PC-9 (cell line): ENCODE measurements around the gene TMTC2. TPM values are rescaled to one million over a fixed set of nuclear protein-coding genes. Genes with fewer than 3 reads are reported as not detected.

Source experiments
- BruUV-seq: library from RNA; stranded (reverse); fragments of 400-500 nt; replicated peaks from 2 replicates; lab custom pipeline; 2021; lab: Mats Ljungman, UMichigan
- CTCF ChIA-PET: fragments of 300-600 bp; sonication (Branson Sonifier 250); formaldehyde crosslinking; loops from one replicate; lab custom pipeline; 2022; ENCODE audit warnings: antibody characterized with exemption; lab: Charles Lee
- POLR2A ChIA-PET: fragments of 300-600 bp; sonication (Branson Sonifier 250); formaldehyde crosslinking; loops from one replicate; lab custom pipeline; 2022; ENCODE audit warnings: antibody characterized with exemption; ENCODE audit not compliant: unreplicated experiment; lab: Charles Lee
- DNase-seq, 2 experiments: peaks; one replicate each; pipeline versions ENCODE4 v3.0.0 to v3.0.0-alpha.2; 2015 to 2022; ENCODE audit warnings: mixed read lengths in 1 of 2
- H2AFZ ChIP-seq: fragments of 200-600 bp; sonication (generic); 2 replicates; pipeline ENCODE4 v1.8.1; 2017; ENCODE audit warnings: antibody characterized with exemption
- H3F3A ChIP-seq: fragments of 200-600 bp; sonication (generic); 2 replicates; pipeline ENCODE4 v1.8.1; 2017; ENCODE audit warnings: antibody characterized with exemption, mild to moderate bottlenecking, low read depth; ENCODE audit not compliant: insufficient read depth
- H3K27ac ChIP-seq: fragments of 200-600 bp; sonication (generic); 2 replicates; pipeline ENCODE4 v1.6.1; 2016; ENCODE audit warnings: mixed run types
- H3K27me3 ChIP-seq: fragments of 200-600 bp; sonication (generic); 2 replicates; pipeline ENCODE4 v1.6.1; 2016; ENCODE audit warnings: low read depth, mixed run types; ENCODE audit not compliant: insufficient read depth
- H3K36me3 ChIP-seq: fragments of 200-600 bp; sonication (generic); 2 replicates; pipeline ENCODE4 v1.6.1; 2016; ENCODE audit warnings: low read depth, mixed run types
- H3K4me1 ChIP-seq: fragments of 200-600 bp; sonication (generic); replicated peaks from 2 replicates; pipeline ENCODE4 v1.6.1; 2016; ENCODE audit warnings: mixed run types; ENCODE audit not compliant: insufficient read depth
- H3K4me2 ChIP-seq: fragments of 200-600 bp; sonication (generic); 2 replicates; pipeline ENCODE4 v1.6.1; 2017; ENCODE audit warnings: mixed run types
- H3K4me3 ChIP-seq: fragments of 200-600 bp; sonication (generic); 2 replicates; pipeline ENCODE4 v1.6.1; 2016; ENCODE audit warnings: mixed run types
- H3K79me2 ChIP-seq: fragments of 200-600 bp; sonication (generic); 2 replicates; pipeline ENCODE4 v1.6.1; 2017; ENCODE audit warnings: low read depth, mixed run types
- H3K9me2 ChIP-seq: fragments of 200-600 bp; sonication (generic); 2 replicates; pipeline ENCODE4 v1.8.1; 2017; ENCODE audit warnings: mild to moderate bottlenecking; ENCODE audit not compliant: insufficient read depth
- H3K9me3 ChIP-seq: fragments of 200-600 bp; sonication (generic); 2 replicates; pipeline ENCODE4 v1.8.1; 2016; ENCODE audit warnings: low read depth; ENCODE audit not compliant: insufficient read depth
- H4K20me1 ChIP-seq: fragments of 200-600 bp; sonication (generic); 2 replicates; pipeline ENCODE4 v1.8.1; 2017; ENCODE audit not compliant: insufficient read depth
- EZH2 ChIP-seq: fragments of 200-600 bp; sonication (generic); IDR thresholded peaks from 2 replicates; pipeline ENCODE4 v1.8.0; 2017; ENCODE audit warnings: antibody characterized with exemption, low read depth
- intact Hi-C: fragments of 100-400 bp; cut with micrococcal nuclease; formaldehyde crosslinking; loops from one replicate; pipeline ENCODE4 v1.10.0; 2022; ENCODE audit not compliant: unreplicated experiment
- total RNA-seq: library from RNA; stranded (reverse); gene quantifications from 2 replicates; pipeline ENCODE4 v1.2.3, GENCODE V29; 2021
- TF ChIP-seq, protein P1 (sequence below): fragments of 200-600 bp; sonication (generic); conservative IDR thresholded peaks from 2 replicates; pipeline ENCODE4 v1.6.1; 2017; ENCODE audit warnings: mixed run types, antibody characterized with exemption, mild to moderate bottlenecking, moderate library complexity

Gene TMTC2
- total RNA-seq, 1 experiment from 2014 or later, result 8.6 TPM

- no peak for TF ChIP-seq EZH2
- TF ChIP-seq, protein P1, sequence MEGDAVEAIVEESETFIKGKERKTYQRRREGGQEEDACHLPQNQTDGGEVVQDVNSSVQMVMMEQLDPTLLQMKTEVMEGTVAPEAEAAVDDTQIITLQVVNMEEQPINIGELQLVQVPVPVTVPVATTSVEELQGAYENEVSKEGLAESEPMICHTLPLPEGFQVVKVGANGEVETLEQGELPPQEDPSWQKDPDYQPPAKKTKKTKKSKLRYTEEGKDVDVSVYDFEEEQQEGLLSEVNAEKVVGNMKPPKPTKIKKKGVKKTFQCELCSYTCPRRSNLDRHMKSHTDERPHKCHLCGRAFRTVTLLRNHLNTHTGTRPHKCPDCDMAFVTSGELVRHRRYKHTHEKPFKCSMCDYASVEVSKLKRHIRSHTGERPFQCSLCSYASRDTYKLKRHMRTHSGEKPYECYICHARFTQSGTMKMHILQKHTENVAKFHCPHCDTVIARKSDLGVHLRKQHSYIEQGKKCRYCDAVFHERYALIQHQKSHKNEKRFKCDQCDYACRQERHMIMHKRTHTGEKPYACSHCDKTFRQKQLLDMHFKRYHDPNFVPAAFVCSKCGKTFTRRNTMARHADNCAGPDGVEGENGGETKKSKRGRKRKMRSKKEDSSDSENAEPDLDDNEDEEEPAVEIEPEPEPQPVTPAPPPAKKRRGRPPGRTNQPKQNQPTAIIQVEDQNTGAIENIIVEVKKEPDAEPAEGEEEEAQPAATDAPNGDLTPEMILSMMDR, result no peak
- H2AFZ ChIP-seq, result no peak overlapping the region
- no peak overlapping the region for H3K27ac ChIP-seq
- no peaks in the 10 kb centered on the region for H3F3A ChIP-seq
- CTCF ChIA-PET, result no interaction called here
- no peaks in the 10 kb centered on the region for H3K79me2 ChIP-seq
- no TSS peak for BruUV-seq
- H3K9me2 ChIP-seq, result no peaks in the 10 kb centered on the region
- POLR2A ChIA-PET, result interaction anchor here (0.7 kb wide), 1 partner anchor 8 kb away, joined by 9 read pairs; no protein-coding TSS in a partner anchor
- intact Hi-C loops, result no loop called here
- H4K20me1 ChIP-seq, result no peaks in the 10 kb centered on the region
- H3K4me2 ChIP-seq, result no peak overlapping the region
- no peaks in the 10 kb centered on the region for H3K36me3 ChIP-seq
- H3K27me3 ChIP-seq, result no peaks in the 10 kb centered on the region
- H3K4me1 ChIP-seq, result no peaks in the 10 kb centered on the region
- no peak overlapping the region for H3K4me3 ChIP-seq
- no peaks in the 10 kb centered on the region for H3K9me3 ChIP-seq
- DNase-seq, result no peak
These were observed 277.7 kb downstream of the TMTC2 start for GRCh38 chr12:82964446-82964845.

DNA sequence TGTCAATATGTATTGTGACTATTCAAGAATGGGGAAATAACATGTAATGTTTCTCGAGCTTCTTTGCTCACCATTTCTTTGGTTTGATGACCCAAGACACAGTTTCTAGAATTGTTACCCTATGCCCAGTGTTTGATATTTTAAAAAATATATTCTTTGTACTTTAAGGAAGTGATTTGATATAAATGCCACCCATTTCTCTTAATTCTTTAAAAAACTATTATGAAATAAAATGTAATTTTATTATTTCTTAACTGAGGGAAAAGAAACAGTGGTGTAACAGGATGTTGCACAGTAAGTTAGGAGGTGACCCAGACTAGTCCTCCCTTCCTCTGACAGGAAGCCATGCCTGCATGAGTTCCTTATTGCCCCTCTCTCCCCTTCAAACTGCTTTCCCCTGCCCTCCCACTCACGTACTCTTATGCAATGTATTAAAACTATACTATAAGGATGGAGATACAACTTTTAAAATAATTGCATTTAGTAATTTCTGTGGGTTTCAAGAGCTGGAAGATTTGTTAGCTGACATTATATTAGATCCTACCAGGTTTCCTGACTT, 279.4 kb downstream of the TMTC2 start:
- ChIA-PET CTCF (no interaction called here), POLR2A (no interaction called here)
- Histone ChIP-seq H3K4me1 (no peaks in the 10 kb centered on the region), H3K36me3 (no peaks in the 10 kb centered on the region), H4K20me1 (no peaks in the 10 kb centered on the region), H3K4me2 (no peak overlapping the region), H3K79me2 (no peaks in the 10 kb centered on the region), H3K9me2 (no peaks in the 10 kb centered on the region), H3K27ac (no peak overlapping the region), H2AFZ (no peak overlapping the region), H3K27me3 (no peaks in the 10 kb centered on the region), H3K9me3 (no peaks in the 10 kb centered on the region), H3F3A (no peaks in the 10 kb centered on the region), H3K4me3 (no peak overlapping the region)
- DNase-seq, result no peak
- intact Hi-C loops, result no loop called here
- TF ChIP-seq EZH2, result no peak
- TF ChIP-seq, protein P1, result no peak
- no TSS peak for BruUV-seq

DNA sequence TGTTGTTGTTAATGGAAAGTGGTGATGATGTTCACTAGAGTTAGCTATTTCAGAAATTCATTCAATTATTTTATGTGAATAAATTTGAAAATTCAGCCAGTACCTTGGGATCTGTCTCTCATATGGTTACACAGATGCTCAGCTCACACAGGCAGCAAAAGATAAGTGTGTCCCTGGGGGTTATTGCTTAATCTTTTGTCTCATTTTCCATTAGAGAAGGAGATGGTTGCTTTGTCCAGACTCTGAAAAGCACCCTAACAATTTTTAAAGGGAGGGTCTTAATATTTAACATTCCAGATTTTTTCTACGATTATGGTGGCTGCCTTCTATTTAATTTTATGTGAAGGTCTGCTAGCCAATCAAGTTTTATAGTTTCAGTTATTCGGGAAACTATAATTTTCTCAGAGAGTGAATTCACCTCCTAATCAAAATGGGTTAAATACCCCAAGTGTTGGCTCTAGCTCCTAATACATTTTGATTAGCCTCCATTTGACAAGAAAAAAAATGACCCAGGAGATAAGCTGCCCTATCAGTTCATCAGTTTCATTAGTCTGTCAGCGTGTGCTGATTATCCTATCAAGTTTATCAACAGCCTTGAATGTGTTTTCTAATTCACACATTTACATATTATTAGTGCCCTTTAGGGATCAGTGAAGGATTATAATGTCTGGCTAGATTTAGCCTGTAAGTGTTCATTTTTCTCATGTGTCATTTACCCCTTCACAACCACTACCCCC, 282.1 kb downstream of the TMTC2 start:
- Histone ChIP-seq H3K27ac (no peak overlapping the region), H2AFZ (no peak overlapping the region), H4K20me1 (no peaks in the 10 kb centered on the region), H3K9me2 (no peaks in the 10 kb centered on the region), H3F3A (no peaks in the 10 kb centered on the region), H3K79me2 (no peaks in the 10 kb centered on the region), H3K36me3 (no peaks in the 10 kb centered on the region), H3K27me3 (no peaks in the 10 kb centered on the region), H3K4me1 (no peaks in the 10 kb centered on the region), H3K9me3 (no peaks in the 10 kb centered on the region), H3K4me3 (no peak overlapping the region), H3K4me2 (no peak overlapping the region)
- BruUV-seq, result no TSS peak
- intact Hi-C loops, result no loop called here
- CTCF ChIA-PET, result no interaction called here
- DNase-seq, result no peak
- POLR2A ChIA-PET, result no interaction called here
- TF ChIP-seq, protein P1, result no peak
- TF ChIP-seq EZH2, result no peak
